ENCODE results near the gene BRINP1. TPM values are rescaled to one million over a fixed set of nuclear protein-coding genes. Genes with fewer than 3 reads are reported as not detected.

BRINP1 gene
- polyA plus RNA-seq, 1 experiment: not detected

DNA sequence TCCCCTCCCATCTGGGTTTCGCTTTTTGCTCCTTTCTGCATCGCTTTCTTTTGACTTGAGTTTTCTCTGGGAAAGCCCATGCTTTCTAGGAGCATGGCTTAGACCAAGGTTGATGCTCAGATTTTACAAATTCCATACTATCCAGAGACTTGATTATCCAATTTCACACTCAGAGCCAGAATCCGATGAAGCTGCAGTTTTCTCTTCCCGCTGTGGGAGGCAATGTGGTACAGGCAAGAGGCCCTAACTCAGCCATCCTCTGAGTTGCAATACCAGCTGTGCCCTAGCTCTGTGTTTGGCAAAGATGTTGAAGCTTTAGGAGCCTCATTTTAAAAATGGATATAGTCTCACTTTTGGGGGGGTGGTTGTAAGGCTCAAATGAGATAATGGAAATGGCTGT is 85.1 kb downstream of the BRINP1 start:
- TF ChIP-seq, protein P1, sequence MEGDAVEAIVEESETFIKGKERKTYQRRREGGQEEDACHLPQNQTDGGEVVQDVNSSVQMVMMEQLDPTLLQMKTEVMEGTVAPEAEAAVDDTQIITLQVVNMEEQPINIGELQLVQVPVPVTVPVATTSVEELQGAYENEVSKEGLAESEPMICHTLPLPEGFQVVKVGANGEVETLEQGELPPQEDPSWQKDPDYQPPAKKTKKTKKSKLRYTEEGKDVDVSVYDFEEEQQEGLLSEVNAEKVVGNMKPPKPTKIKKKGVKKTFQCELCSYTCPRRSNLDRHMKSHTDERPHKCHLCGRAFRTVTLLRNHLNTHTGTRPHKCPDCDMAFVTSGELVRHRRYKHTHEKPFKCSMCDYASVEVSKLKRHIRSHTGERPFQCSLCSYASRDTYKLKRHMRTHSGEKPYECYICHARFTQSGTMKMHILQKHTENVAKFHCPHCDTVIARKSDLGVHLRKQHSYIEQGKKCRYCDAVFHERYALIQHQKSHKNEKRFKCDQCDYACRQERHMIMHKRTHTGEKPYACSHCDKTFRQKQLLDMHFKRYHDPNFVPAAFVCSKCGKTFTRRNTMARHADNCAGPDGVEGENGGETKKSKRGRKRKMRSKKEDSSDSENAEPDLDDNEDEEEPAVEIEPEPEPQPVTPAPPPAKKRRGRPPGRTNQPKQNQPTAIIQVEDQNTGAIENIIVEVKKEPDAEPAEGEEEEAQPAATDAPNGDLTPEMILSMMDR (IDR thresholded peaks at IDR 0.05; ENCODE audit: low read depth, low read length): no peak
- Histone ChIP-seq H3K27me3 (ENCODE audit: control insufficient read depth, insufficient read depth, low read length) (no peaks in the 10 kb centered on the region), H3K4me3 (ENCODE audit: low read depth, low read length) (no peak overlapping the region), H3K27ac (ENCODE audit: low read depth, low read length) (no peak overlapping the region), H3K9me3 (ENCODE audit: control insufficient read depth, insufficient read depth, low read length) (peaks cover 8% of the 10 kb centered on the region)
- DNase-seq (ENCODE audit: low read depth, low spot score): no peak
- ChIA-PET POLR2A (no interaction called here), CTCF (no interaction called here)

DNA sequence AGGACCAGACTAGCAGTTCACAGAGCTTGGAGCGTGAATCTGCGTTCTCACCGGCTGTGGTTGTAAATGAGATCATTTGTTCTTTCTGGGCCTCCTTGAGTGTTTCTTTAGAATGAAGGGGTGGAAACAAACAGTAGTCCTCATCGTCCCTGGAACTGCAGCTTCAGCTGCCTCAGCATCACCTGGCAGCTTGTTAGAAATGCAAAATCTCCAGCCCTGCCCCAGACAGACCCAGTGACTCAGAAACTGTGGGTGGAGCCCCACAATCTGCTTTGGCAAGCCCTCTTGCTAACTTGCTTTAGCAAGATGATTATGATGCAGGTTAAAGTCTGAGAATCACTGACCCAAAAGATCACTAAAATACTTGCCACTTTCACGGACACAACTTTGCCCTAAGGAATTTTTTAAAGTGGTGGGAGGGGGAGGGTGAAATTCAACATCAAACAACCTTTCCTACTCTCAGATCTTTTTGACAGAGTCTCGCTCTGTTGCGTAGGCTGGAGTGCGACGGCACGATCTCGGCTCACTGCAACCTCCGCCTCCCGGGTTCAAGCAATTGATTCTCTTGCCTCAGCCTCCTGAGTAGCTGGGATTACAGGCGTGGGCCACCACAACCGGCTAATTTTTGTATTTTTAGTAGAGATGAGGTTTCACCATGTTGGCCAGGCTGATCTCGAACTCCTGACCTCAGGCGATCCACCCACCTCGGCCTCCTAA is 86.0 kb downstream of the BRINP1 start:
- H3K9me3 ChIP-seq (ENCODE audit: control insufficient read depth, insufficient read depth, low read length): peaks cover 13% of the 10 kb centered on the region
- no peaks in the 10 kb centered on the region for H3K27me3 ChIP-seq (ENCODE audit: control insufficient read depth, insufficient read depth, low read length)
- no peak overlapping the region for H3K4me3 ChIP-seq (ENCODE audit: low read depth, low read length)
- TF ChIP-seq, protein P1 (IDR thresholded peaks at IDR 0.05; ENCODE audit: low read depth, low read length): no peak
- DNase-seq (ENCODE audit: low read depth, low spot score): no peak
- ChIA-PET POLR2A (no interaction called here), CTCF (no interaction called here)
- no peak overlapping the region for H3K27ac ChIP-seq (ENCODE audit: low read depth, low read length)

DNA sequence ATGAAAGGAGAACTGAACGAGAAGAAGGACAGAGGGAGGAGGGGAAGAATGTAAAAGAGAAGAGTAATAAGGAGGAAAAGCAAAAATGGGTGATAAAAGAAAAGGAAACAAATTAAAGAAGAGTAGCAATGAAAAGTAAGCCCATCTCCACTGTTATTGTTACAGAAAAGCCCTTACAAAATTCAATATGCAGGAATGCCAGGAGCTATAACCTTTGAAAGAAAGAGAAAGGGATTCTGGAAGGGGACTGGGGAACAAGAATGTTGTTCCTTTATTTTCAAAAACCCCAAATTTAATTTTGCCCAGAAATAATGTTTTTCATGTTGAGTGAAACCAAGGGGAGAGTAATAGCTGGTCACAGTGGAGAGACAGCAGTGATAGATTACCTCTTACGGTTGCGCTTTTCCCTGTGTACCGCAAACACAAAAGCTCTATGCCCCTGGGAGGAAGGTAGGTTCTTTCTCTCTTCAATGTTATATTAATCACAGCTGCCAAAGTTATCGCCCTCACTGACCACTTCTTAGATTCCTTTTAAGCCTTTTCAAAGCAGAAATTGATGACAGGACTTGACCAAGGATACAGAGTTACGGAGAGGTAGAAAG is 86.7 kb downstream of the BRINP1 start:
- ChIA-PET POLR2A (no interaction called here), CTCF (no interaction called here)
- Histone ChIP-seq H3K4me3 (ENCODE audit: low read depth, low read length) (no peak overlapping the region), H3K27ac (ENCODE audit: low read depth, low read length) (no peak overlapping the region), H3K9me3 (ENCODE audit: control insufficient read depth, insufficient read depth, low read length) (peaks cover 16% of the 10 kb centered on the region), H3K27me3 (ENCODE audit: control insufficient read depth, insufficient read depth, low read length) (no peaks in the 10 kb centered on the region)
- TF ChIP-seq, protein P1 (IDR thresholded peaks at IDR 0.05; ENCODE audit: low read depth, low read length): no peak
- no peak for DNase-seq (ENCODE audit: low read depth, low spot score)

DNA sequence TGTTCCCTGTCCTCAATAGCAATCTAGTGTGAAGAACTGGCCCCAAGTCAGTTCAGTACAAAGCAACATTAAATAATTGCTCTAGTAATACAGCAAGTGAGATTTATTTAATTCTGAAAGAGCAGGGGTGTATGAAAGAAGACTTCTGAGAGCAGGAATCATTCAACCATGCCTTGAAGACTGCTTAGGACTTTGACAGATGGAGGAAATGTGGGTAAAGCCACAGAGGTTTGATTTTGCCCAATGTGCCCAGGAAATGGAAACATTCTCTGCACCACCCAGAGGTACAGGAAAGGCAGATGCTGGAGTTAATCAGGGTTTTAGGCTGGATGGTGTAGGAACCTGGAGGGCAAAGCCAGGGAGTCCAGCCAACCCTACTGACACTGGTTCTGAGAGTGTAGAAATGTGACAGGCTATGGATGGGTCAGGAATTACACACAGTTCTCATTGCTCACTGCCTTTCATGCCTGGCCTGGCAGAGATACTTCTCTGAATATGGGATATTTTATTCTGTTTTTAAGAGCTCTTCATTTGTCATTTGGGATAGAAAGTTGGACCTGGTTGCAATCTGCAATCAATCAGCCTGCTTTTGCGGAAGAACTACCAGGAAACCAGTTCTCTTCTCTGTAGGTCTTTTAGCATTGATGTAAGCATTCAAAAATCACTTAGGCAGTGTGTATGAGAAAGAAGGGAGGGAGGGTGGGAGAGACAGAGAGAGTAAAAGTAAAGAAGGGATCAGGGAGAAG is 88.3 kb downstream of the BRINP1 start:
- Histone ChIP-seq H3K4me3 (ENCODE audit: low read depth, low read length) (no peak overlapping the region), H3K9me3 (ENCODE audit: control insufficient read depth, insufficient read depth, low read length) (peaks cover 11% of the 10 kb centered on the region), H3K27me3 (ENCODE audit: control insufficient read depth, insufficient read depth, low read length) (no peaks in the 10 kb centered on the region), H3K27ac (ENCODE audit: low read depth, low read length) (no peak overlapping the region)
- TF ChIP-seq, protein P1 (IDR thresholded peaks at IDR 0.05; ENCODE audit: low read depth, low read length): no peak
- POLR2A ChIA-PET: no interaction called here
- no peak for DNase-seq (ENCODE audit: low read depth, low spot score)
- CTCF ChIA-PET: no interaction called here

DNA sequence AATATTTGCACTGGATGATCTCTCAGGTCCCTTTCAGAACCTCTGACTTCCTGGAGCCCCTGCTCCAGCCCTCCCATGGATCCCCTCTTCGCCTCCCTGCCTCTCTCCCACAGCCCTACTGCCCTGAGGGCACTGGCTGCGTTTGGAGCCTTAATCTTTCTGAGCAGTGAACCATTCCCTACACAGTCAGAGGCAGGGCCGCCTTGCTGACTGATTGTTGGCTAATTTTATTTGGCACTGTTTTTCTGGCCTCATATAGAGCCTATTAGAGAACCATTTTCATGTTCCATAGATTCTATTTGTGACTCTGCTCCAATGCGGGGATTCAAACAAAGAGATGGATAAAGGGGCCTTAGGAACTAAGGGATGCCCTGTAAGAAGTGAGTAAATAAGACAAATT is 91.1 kb downstream of the BRINP1 start:
- TF ChIP-seq, protein P1 (IDR thresholded peaks at IDR 0.05; ENCODE audit: low read depth, low read length): no peak
- Histone ChIP-seq H3K4me3 (ENCODE audit: low read depth, low read length) (no peak overlapping the region), H3K9me3 (ENCODE audit: control insufficient read depth, insufficient read depth, low read length) (peaks cover 13% of the 10 kb centered on the region), H3K27me3 (ENCODE audit: control insufficient read depth, insufficient read depth, low read length) (no peaks in the 10 kb centered on the region), H3K27ac (ENCODE audit: low read depth, low read length) (no peak overlapping the region)
- POLR2A ChIA-PET: no interaction called here
- CTCF ChIA-PET: no interaction called here
- DNase-seq (ENCODE audit: low read depth, low spot score): no peak
